Measurements from ENCODE around the gene CLN6.
"Not testable (repeated sequence)": the region's sequence is repeated elsewhere in the genome, so short reads cannot be mapped to it uniquely, and the experiment has no call there.

Gene CLN6

GRCh38 chr15:68188647-68189046 lies 40.9 kb downstream of the CLN6 start:
- DNase-seq (ENCODE audit: low read depth) = no peak

- no peak for DNase-seq (ENCODE audit: low read depth)
These were observed 42.0 kb downstream of the CLN6 start for GRCh38 chr15:68187559-68187958.

GRCh38 chr15:68186671-68187397 lies 42.7 kb downstream of the CLN6 start:
- no peak for DNase-seq (ENCODE audit: low read depth)

GRCh38 chr15:68184616-68185480 lies 44.7 kb downstream of the CLN6 start:
- no peak for DNase-seq (ENCODE audit: low read depth)

DNA sequence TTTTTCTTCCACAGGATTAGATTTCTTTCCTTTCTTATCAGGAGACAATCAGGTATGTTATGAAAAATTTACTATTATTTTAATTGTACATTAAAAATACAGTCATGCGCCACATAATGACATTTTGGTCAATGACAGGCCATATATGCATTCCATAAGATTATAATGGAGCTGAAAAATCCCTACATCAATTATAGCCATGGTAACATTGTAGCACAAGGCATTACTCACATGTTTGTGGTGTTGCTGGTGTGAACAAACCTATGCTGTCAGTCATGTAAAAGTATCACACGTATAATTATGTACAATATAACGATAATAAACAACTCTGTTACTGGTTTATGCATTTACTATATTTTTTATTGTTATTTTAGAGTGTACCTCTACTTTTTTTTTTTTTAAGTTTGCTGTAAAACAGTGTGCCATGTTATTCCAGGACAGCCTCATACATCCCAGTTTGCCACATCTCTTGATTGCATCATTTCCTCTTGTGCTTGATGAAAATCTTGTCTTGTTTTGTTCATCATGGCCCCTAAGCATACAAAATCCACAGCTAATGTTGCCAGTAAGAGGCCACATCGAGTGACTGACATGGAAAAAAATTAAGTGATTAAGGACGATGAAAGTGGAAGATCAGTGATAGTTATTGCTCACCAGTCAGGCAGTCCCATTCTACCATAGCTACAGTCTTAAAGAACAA lies 45.8 kb downstream of the CLN6 start:
- no peak for DNase-seq (ENCODE audit: low read depth)

DNA sequence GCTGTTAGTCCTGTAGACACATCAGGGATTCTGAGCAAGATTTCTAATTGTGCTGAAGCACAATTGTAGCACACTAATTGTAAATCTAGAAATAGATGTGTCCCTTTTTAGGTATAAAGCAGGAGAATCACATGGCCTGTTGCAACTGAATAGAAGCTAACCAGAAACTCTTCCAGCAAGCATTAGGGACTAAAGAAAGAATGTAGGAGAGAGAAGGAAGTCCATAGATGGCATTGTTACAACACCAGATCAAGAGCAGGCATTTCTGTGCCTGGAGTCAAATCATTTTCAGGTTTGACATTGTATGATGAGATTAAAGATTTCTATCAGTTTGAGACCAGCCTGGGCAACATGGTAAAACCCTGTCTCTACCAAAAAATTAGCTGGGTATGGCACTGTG lies 51.8 kb downstream of the CLN6 start:
- no peak for DNase-seq (ENCODE audit: low read depth)

- DNase-seq (ENCODE audit: low read depth) = no peak
These were observed 52.9 kb downstream of the CLN6 start for GRCh38 chr15:68176601-68177000.

DNA sequence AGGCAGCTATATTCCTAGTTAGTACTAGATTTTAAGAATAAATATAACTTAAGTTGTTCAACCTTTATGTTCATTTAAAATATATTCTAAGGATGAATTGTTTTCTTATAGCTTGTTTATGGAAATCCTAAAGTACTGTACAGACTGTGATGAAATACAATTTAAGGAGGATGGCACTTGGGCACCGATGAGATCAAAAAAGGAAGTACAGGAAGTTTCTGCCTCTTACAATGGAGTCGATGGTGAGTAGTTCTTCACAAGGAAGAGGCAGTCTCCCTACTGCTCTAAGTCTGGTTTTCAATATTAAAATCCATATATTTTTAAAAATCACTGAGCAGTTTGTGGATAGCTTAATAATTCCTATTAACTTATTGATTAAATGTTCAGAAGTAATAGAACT lies 54.0 kb downstream of the CLN6 start:
- DNase-seq (ENCODE audit: low read depth) = no peak

DNA sequence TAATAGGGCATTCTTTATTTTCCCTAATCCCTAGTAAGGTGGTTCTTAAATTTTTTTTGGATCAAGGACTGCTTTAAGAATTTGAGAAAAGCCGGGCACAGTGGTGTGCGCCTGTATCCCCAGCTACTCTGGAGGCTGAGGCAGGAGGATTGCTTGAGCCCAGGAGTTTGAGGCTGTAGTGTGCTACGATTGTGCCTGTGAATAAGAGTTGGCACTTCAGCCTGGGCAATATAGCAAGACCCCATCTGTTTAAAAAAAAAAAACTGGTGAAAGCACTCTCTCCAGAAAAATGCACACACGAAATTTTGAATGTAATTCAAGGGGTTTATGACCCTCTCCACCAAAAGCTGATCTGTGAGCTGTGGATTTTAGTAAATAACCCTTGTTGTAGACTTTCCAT lies 56.4 kb downstream of the CLN6 start:
- DNase-seq (ENCODE audit: low read depth) = no peak

GRCh38 chr15:68172037-68172436 lies 57.5 kb downstream of the CLN6 start:
- DNase-seq (ENCODE audit: low read depth) = not testable (repeated sequence)

DNA sequence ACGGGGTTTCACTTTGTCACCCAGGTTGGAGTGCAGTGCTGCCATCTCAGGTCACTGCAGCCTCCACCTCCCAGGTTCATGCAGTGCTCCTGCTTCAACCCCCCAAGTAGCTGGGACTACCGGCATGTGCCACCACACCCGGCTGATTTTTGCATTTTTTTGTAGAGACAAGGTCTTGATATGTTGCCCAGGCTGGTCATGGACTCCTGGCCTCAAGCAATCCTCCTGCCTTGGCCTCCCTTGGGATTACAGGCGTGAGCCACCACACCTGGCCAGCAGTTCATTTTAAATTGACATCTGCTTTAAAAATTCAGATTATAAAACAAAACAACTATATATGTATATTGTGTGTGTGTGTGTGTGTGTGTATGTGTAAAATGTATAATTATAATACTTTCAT lies 62.7 kb downstream of the CLN6 start:
- no peak for DNase-seq (ENCODE audit: low read depth)

DNA sequence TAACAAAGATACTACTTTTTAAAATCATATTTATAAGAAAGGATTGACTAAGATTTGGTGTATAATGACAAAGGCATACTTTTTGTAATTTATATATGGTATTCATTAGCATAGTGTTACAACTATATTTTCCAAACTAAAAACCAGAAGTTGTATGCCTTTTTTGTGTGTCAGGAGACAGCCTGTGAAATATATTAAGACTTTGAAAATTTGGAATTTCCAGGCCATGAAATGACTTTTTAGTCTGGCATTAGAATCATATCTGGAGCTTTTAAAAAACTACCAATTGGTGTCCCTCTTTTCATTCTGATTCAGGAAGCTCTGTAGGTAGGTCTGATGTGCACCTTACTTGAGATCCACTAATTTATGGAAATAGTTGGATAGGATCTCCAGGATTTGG lies 66.3 kb downstream of the CLN6 start:
- DNase-seq (ENCODE audit: low read depth) = no peak

DNA sequence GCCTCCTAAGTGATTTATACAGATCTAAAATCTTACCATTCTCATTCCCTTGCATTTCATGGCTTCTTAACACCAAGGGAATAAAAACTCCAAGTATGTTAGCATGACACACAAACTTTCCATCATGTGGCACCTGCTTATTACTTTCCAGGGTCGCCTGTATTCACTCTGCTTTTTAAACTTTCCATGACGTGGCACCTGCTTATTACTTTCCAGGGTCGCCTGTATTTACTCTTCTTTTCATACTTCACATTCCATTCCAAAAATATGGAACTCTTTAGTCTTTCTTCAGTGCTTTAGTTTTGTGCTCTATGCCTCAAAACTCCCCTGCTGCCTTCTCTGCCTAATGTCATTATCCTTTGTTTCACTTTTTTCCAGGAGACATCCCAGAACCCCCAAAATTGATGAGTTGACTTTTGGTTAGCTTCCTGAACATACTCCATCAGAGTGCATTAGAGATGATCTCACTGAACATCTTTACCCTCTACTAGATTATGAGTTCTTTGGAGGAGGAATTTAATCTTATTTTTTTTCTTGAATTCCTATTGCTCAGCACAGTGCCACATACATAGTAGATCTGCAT lies 71.4 kb downstream of the CLN6 start:
- no peak for DNase-seq (ENCODE audit: low read depth)

DNA sequence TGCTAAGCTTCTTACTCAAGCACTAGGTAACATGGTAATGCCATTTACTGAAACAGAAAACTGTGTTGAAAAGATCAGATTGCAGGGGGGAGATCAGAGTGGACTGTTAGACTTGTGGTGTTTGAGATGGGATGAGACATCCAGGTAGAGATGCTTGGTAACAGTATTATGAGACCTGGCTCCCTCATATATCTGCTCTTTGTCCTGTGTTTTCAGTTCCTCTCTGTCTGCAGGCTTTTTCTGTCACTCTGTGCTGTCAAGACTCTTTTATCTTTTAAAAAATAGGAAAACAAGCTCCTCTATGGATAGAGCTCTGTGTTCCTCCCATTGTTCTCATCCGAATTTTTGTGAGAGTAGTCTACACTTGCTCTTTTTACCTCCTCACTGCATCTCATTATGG lies 72.5 kb downstream of the CLN6 start:
- no peak for DNase-seq (ENCODE audit: low read depth)

Measured in T follicular helper cell (primary cell).